WTC11 (cell line): ENCODE data around the gene SIRT2.

ENCODE experiments used
- CTCF ChIP-seq: fragments of 200-600 bp; IDR thresholded peaks from 2 replicates; pipeline ENCODE4 v1.8.0; 2022; ENCODE audit warnings: antibody characterized with exemption
- ESRRA ChIP-seq: sonication (generic); formaldehyde crosslinking; IDR thresholded peaks from 2 replicates; pipeline ENCODE4 v1.8.1; 2022; ENCODE audit warnings: mild to moderate bottlenecking, missing genetic modification reagents, borderline replicate concordance
- NR1H2 ChIP-seq: sonication (generic); formaldehyde crosslinking; IDR thresholded peaks from 2 replicates; pipeline ENCODE4 v1.9.0; 2021; ENCODE audit warnings: mild to moderate bottlenecking, moderate library complexity, missing genetic modification reagents
- ZNF423 ChIP-seq: fragments of 250-450 bp; sonication (Bioruptor Pico); IDR thresholded peaks from 2 replicates; pipeline ENCODE4 v2.1.2; 2022; ENCODE audit warnings: mild to moderate bottlenecking, moderate library complexity
- TF ChIP-seq, protein P1 (sequence below): sonication (generic); formaldehyde crosslinking; conservative IDR thresholded peaks from 2 replicates; pipeline ENCODE4 v1.8.1; 2022; ENCODE audit warnings: mild to moderate bottlenecking, missing genetic modification reagents

DNA sequence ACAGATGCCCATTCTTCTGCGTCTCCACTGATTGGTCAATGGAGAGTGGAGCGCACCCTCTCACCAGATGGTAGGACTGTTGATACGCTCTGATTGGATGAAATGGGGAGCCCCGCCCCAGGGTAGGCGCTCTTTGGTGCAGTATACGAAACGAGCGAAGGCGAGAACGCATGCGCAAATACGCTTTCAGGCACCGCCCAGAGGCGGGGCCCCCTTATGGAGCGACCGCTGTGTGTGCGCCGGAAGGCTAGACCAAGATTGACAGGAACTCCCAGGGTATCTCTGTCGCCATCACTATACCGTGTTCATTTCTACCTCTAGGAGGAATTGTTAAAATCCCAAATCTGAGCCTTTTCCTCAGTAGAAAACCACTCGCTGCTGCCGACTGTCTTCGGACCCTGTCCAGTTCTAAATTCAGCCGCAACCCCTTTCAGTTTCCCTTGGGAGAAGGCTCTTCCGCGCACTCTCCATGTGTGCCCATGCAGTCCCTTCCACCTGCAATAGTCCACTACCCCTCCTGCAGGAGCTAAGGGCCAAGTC, 48.9 kb downstream of the SIRT2 start:
- TF ChIP-seq, protein P1, sequence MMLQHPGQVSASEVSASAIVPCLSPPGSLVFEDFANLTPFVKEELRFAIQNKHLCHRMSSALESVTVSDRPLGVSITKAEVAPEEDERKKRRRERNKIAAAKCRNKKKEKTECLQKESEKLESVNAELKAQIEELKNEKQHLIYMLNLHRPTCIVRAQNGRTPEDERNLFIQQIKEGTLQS (CRISPR knock-in tag) = no peak
- TF ChIP-seq ZNF423 (CRISPR knock-in tag) (no peak), ESRRA (CRISPR knock-in tag) (no peak), CTCF (no peak), NR1H2 (CRISPR knock-in tag) (no peak)
